Spleen (tissue), 11 donors: ENCODE data around the gene DAB2IP. TPM values are rescaled to one million over a fixed set of nuclear protein-coding genes. Genes with fewer than 3 reads are reported as not detected.

Source experiments
- DNase-seq: peaks from one replicate; pipeline ENCODE4 v3.0.0-alpha.2; 2020
- H3K27ac ChIP-seq, 8 donors: fragments of 200-600 bp; sonication (generic) in 7 of 8; 1 replicate in 4 of 8; 2 replicates in 4 of 8; pipeline versions ENCODE4 v1.5.0 to v1.8.0; 2016 to 2021; ENCODE audit warnings: inconsistent platforms in 4 of 8, mild to moderate bottlenecking in 4 of 8, moderate library complexity in 1 of 8
- H3K27me3 ChIP-seq, 7 donors: fragments of 200-600 bp; sonication (generic) in 6 of 7; replicated peaks in 1 of 7; 1 replicate in 4 of 7; 2 replicates in 3 of 7; pipeline versions ENCODE4 v1.5.0 to v1.8.0; 2016 to 2021; ENCODE audit warnings: inconsistent platforms in 3 of 7, mild to moderate bottlenecking in 1 of 7
- H3K36me3 ChIP-seq, 6 donors: fragments of 200-600 bp; sonication (generic) in 5 of 6; 1 replicate in 4 of 6; 2 replicates in 2 of 6; pipeline versions ENCODE4 v1.5.0 to v1.8.0; 2016 to 2021; ENCODE audit warnings: inconsistent platforms in 2 of 6
- H3K4me1 ChIP-seq, 6 donors: fragments of 200-600 bp; sonication (generic) in 5 of 6; 1 replicate in 3 of 6; 2 replicates in 3 of 6; pipeline versions ENCODE4 v1.5.0 to v1.8.0; 2016 to 2021; ENCODE audit warnings: inconsistent platforms in 3 of 6
- H3K4me3 ChIP-seq, 8 donors: fragments of 200-600 bp; sonication (generic) in 7 of 8; 1 replicate in 4 of 8; 2 replicates in 4 of 8; pipeline versions ENCODE4 v1.5.0 to v1.8.0; 2016 to 2021; ENCODE audit warnings: inconsistent platforms in 4 of 8, mild to moderate bottlenecking in 4 of 8, moderate library complexity in 2 of 8
- H3K9me3 ChIP-seq, 8 donors: fragments of 200-600 bp; sonication (generic) in 7 of 8; 1 replicate in 4 of 8; 2 replicates in 4 of 8; pipeline versions ENCODE4 v1.5.0 to v1.8.0; 2016 to 2021; ENCODE audit warnings: inconsistent platforms in 4 of 8
- CTCF ChIP-seq, 11 experiments: fragments of 200-600 bp in 7 of 11; fragments of 450-650 bp in 4 of 11; sonication (generic) in 4 of 11; IDR thresholded peaks in 8 of 11; conservative IDR thresholded peaks in 3 of 11; 1 replicate in 7 of 11; 2 replicates in 4 of 11; pipeline versions ENCODE4 v1.4.0 to v1.8.0; 2016 to 2021; ENCODE audit warnings: antibody characterized with exemption in 11 of 11, inconsistent platforms in 4 of 11, mild to moderate bottlenecking in 1 of 11
- POLR2A ChIP-seq, 3 donors: fragments of 450-650 bp; IDR thresholded peaks; one replicate each; pipeline ENCODE4 v1.5.1; 2017; ENCODE audit warnings: antibody characterized with exemption in 3 of 3, mild to moderate bottlenecking in 1 of 3
- POLR2AphosphoS5 ChIP-seq, 3 donors: sonication (generic); formaldehyde crosslinking; IDR thresholded peaks; one replicate each; pipeline ENCODE4 v1.5.1; 2017; ENCODE audit warnings: antibody characterized with exemption in 3 of 3
- WGBS, 5 donors: extraction: QIAGEN DNeasy Blood & Tissue Kit in 3 of 5; methylation state at CpG; one replicate each; pipeline versions ENCODE4 v1.1.5 to v1.1.7; 2013 to 2018; 5-methylcytosine and 5-hydroxymethylcytosine counted together
- intact Hi-C: fragments of 100-400 bp; cut with DNase I; formaldehyde crosslinking; loops from one replicate; pipeline ENCODE4 v1.15.0; 2023; ENCODE audit warnings: low total_unique reads
- polyA plus RNA-seq, 3 donors: library from polyadenylated mRNA; stranded (reverse); fragments of 200-250 nt; gene quantifications; one replicate each; pipeline ENCODE4 v1.2.1, GENCODE V29; 2013
- total RNA-seq, 7 donors: library from RNA; depleted of rRNA in 3 of 7; stranded (reverse); fragments of >200 nt in 3 of 7; fragmentation: NEBNext Ultra II Directional in 4 of 7; extraction: Animal tissue kit (Norgen Biotek cat#: 25700) in 4 of 7; gene quantifications; one replicate each; pipeline versions ENCODE4 v1.1.0 to v1.2.1, GENCODE V29; 2016 to 2021
- donor health status: healthy with polysubstance abuse.
- donor health status: DM: no; HTN: no; CAD: no; lungs with moderate emphysema.
- donor health status: DM: no; HTN: no; CAD: no.
- donor health status: Bipolar disorder and iron deficiency.
- donor health status: healthy.
- donor health status: DM: no; HTN: no; CAD: no.
- donor health status: DM: yes; HTN: yes; CAD: no.

DAB2IP gene
- total and polyA plus RNA-seq, 10 donors, result 5.0 to 83.0 (median 38.1) TPM

DNA sequence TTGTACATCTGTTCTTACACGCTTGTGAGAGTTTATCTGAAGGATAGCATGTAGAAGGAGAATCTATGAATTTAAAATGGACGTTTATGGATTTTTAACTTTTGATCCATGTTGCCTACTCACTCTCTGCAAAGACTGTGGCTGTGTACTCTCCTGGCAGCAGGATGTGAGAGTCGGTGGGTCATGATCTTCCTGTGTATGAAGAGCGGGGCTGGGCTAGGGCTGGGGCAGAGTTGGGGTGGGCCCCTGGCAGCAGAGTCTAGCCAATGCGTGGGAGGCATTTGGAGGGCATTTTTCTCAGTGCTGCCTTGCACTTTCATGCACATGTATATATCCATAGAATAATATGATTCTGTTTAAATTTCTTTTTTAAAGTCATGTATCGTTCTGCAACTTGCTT lies 24.0 kb upstream of the DAB2IP start:
- no peaks in the 10 kb centered on the region for H3K36me3 ChIP-seq
- 35 to 48% (median 44%) methylated on average over 6 of the region's 6 CpGs for WGBS, 5 donors
- intact Hi-C loops, result no loop called here
- peaks cover 0 to 21% (median 0%) of the 10 kb centered on the region in 7 donors for H3K27me3 ChIP-seq
- H3K4me3 ChIP-seq, result no peak overlapping the region
- H3K27ac ChIP-seq, result no peak overlapping the region
- TF ChIP-seq POLR2AphosphoS5 (IDR thresholded peaks at IDR 0.05) (no peak), POLR2A (IDR thresholded peaks at IDR 0.05) (no peak), CTCF (IDR thresholded peaks at IDR 0.05 in 8 of 11, conservative IDR thresholded peaks at IDR 0.05 in 3 of 11) (no peak)
- no peaks in the 10 kb centered on the region for H3K4me1 ChIP-seq
- no peaks in the 10 kb centered on the region for H3K9me3 ChIP-seq
- no peak for DNase-seq

GRCh38 chr9:121628401-121628800 lies 23.0 kb upstream of the DAB2IP start:
- Histone ChIP-seq H3K4me3 (no peak overlapping the region), H3K9me3 (no peaks in the 10 kb centered on the region), H3K27ac (no peak overlapping the region), H3K27me3 (peaks cover 0 to 21% (median 0%) of the 10 kb centered on the region in 7 donors), H3K4me1 (no peaks in the 10 kb centered on the region), H3K36me3 (no peaks in the 10 kb centered on the region)
- no peak for DNase-seq
- TF ChIP-seq CTCF (IDR thresholded peaks at IDR 0.05 in 8 of 11, conservative IDR thresholded peaks at IDR 0.05 in 3 of 11) (no peak), POLR2AphosphoS5 (IDR thresholded peaks at IDR 0.05) (no peak)
- WGBS, 5 donors, result 92 to 97% (median 96%) methylated on average over 3 to 4 of the region's 4 CpGs
- intact Hi-C loops, result no loop called here

DNA sequence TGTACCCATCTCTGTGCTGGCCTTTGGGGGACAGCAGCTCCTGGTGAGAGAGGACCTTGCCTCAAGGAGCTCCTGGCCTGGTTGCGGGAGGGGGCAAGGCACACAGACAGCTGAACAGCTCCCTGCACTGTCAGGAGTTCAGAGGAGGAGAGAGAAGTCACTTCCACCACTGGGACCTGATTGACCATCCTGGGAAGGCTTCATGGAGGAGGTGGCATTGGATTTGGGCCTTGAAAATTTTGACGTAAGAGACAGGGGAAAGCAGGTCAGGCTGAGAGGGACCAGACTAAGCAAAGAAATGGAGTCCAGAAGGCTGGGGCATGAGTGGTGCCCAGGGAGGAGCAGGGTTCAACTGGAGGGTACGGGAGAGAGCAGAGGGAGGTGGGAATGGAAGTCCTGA lies 20.3 kb upstream of the DAB2IP start:
- H3K4me1 ChIP-seq, result peaks cover 0 to 22% (median 12%) of the 10 kb centered on the region in 6 donors
- DNase-seq, result no peak
- intact Hi-C loops, result no loop called here
- no peaks in the 10 kb centered on the region for H3K36me3 ChIP-seq
- no peak overlapping the region for H3K27ac ChIP-seq
- H3K27me3 ChIP-seq, result peaks cover 0 to 18% (median 0%) of the 10 kb centered on the region in 7 donors
- no peak overlapping the region for H3K4me3 ChIP-seq
- no peaks in the 10 kb centered on the region for H3K9me3 ChIP-seq
- TF ChIP-seq POLR2AphosphoS5 (IDR thresholded peaks at IDR 0.05) (no peak), POLR2A (IDR thresholded peaks at IDR 0.05) (no peak), CTCF (IDR thresholded peaks at IDR 0.05 in 8 of 11, conservative IDR thresholded peaks at IDR 0.05 in 3 of 11) (no peak)
- WGBS, 5 donors, result 81 to 96% (median 93%) methylated on average over 2 to 3 of the region's 3 CpGs

DNA sequence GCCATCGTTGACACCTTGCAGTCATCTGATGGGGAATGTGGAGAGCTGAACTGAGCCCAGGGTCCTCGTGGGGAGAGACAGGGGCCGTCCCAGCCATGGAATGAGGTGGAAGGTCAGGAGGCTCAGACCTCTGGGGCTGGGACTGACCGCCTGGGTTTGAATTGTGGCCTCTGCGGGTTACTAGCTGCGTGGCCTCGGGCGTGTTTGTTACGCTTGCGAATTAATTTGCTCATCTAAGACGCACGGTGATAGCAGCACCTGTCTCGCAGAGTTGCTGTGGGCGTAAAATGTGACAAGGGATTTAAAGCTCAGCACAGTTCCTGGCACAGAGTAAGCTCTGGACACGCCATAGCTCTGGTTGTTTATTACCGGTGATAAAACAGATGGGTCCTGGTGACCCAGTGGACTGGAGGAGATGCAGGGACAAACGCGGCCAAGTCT lies 19.4 kb upstream of the DAB2IP start:
- H3K27me3 ChIP-seq, result peaks cover 0 to 24% (median 0%) of the 10 kb centered on the region in 7 donors
- no peaks in the 10 kb centered on the region for H3K9me3 ChIP-seq
- TF ChIP-seq POLR2A (IDR thresholded peaks at IDR 0.05) (no peak), CTCF (IDR thresholded peaks at IDR 0.05 in 8 of 11, conservative IDR thresholded peaks at IDR 0.05 in 3 of 11) (no peak), POLR2AphosphoS5 (IDR thresholded peaks at IDR 0.05) (no peak)
- intact Hi-C loops, result no loop called here
- no peaks in the 10 kb centered on the region for H3K36me3 ChIP-seq
- no peak overlapping the region for H3K27ac ChIP-seq
- H3K4me1 ChIP-seq, result peaks cover 0 to 30% (median 16%) of the 10 kb centered on the region in 6 donors
- 85 to 93% (median 88%) methylated on average over 18 of the region's 18 CpGs for WGBS, 5 donors
- H3K4me3 ChIP-seq, result no peak overlapping the region
- no peak for DNase-seq
